GM19324 (cell line): Measurements from ENCODE around the gene FBN1.

Experiments
- ATAC-seq: cut with Tn5 transposase; IDR thresholded peaks from one replicate; pipeline ENCODE4 v1.9.1; 2021; ENCODE audit warnings: mild to moderate bottlenecking, moderate library complexity; ENCODE audit not compliant: unreplicated experiment, low FRiP score

FBN1 gene

GRCh38 chr15:48558226-48558625 is 87.3 kb downstream of the FBN1 start:
- no peak for ATAC-seq

- ATAC-seq, result no peak
Observed at GRCh38 chr15:48557335-48557734, 88.2 kb downstream of the FBN1 start.

GRCh38 chr15:48556159-48556897 is 89.2 kb downstream of the FBN1 start:
- ATAC-seq, result no peak

- ATAC-seq, result no peak
Observed at GRCh38 chr15:48555241-48555881, 90.1 kb downstream of the FBN1 start.

GRCh38 chr15:48554112-48554511 is 91.4 kb downstream of the FBN1 start:
- ATAC-seq, result no peak

- no peak for ATAC-seq
Observed at GRCh38 chr15:48553559-48553958, 92.0 kb downstream of the FBN1 start.

- no peak for ATAC-seq
Observed at GRCh38 chr15:48550822-48551525, 94.5 kb downstream of the FBN1 start.

- ATAC-seq, result no peak
Observed at GRCh38 chr15:48548455-48548854, 97.1 kb downstream of the FBN1 start.

- ATAC-seq, result no peak
Observed at GRCh38 chr15:48547286-48547685, 98.2 kb downstream of the FBN1 start.

- no peak for ATAC-seq
Observed at GRCh38 chr15:48546296-48546695, 99.2 kb downstream of the FBN1 start.

- no peak for ATAC-seq
Observed at GRCh38 chr15:48544778-48545177, 100.7 kb downstream of the FBN1 start.

- peak; percentile 90 for ATAC-seq
Observed at GRCh38 chr15:48541341-48542278, 103.9 kb downstream of the FBN1 start.

- no peak for ATAC-seq
Observed at GRCh38 chr15:48540756-48541155, 104.8 kb downstream of the FBN1 start.

GRCh38 chr15:48538941-48539340 is 106.6 kb downstream of the FBN1 start:
- ATAC-seq, result no peak

- no peak for ATAC-seq
Observed at GRCh38 chr15:48537271-48538113, 108.0 kb downstream of the FBN1 start.

GRCh38 chr15:48536681-48537091 is 108.8 kb downstream of the FBN1 start:
- no peak for ATAC-seq

GRCh38 chr15:48533982-48534381 is 111.5 kb downstream of the FBN1 start:
- ATAC-seq, result no peak

GRCh38 chr15:48532946-48533345 is 112.6 kb downstream of the FBN1 start:
- ATAC-seq, result no peak

- ATAC-seq, result no peak
Observed at GRCh38 chr15:48530528-48530927, 115.0 kb downstream of the FBN1 start.

GRCh38 chr15:48528921-48529320 is 116.6 kb downstream of the FBN1 start:
- ATAC-seq, result no peak
